B cell (primary cell): ENCODE results near the gene INKA1. TPM values are rescaled to one million over a fixed set of nuclear protein-coding genes. Genes with fewer than 3 reads are reported as not detected.

Source experiments
- ATAC-seq: fragments of 200-7000 bp; cut with Tn5 transposase; one replicate; pipeline ENCODE4 v1.10.0; 2021; ENCODE audit warnings: low read depth, mild to moderate bottlenecking, moderate number of reproducible peaks, moderate library complexity
- CTCF ChIA-PET: fragments of 350-600 bp; sonication (Branson Sonifier 250); formaldehyde crosslinking; loops from one replicate; lab custom pipeline; 2021; ENCODE audit warnings: antibody characterized with exemption, inconsistent platforms; lab: Charles Lee
- POLR2A ChIA-PET: fragments of 350-600 bp; sonication (Branson Sonifier 250); formaldehyde crosslinking; loops from one replicate; lab custom pipeline; 2021; ENCODE audit warnings: antibody characterized with exemption; lab: Charles Lee
- DNase-seq: peaks from one replicate; pipeline ENCODE4 v3.0.0; 2013
- H2AFZ ChIP-seq: 2 replicates; pipeline ENCODE4 v1.6.1; 2012; ENCODE audit warnings: mild to moderate bottlenecking, low read depth, low read length; ENCODE audit not compliant: insufficient read depth, poor library complexity, severe bottlenecking
- H3K27ac ChIP-seq, 2 donors: 1 replicate in 1 of 2; 2 replicates in 1 of 2; pipeline ENCODE4 v1.5.1; 2012 to 2013; ENCODE audit warnings: low read length in 2 of 2, mild to moderate bottlenecking in 2 of 2, moderate library complexity in 1 of 2
- H3K27me3 ChIP-seq, 4 experiments: fragments of 200-600 bp in 1 of 4; sonication (generic) in 1 of 4; replicated peaks in 1 of 4; 1 replicate in 2 of 4; 2 replicates in 2 of 4; pipeline versions ENCODE4 v1.6.1 to v1.7.0; 2013 to 2016; ENCODE audit warnings: low read length in 3 of 4, mild to moderate bottlenecking in 2 of 4, mixed read lengths in 1 of 4, moderate library complexity in 1 of 4; ENCODE audit not compliant: insufficient read depth in 4 of 4, control insufficient read depth in 3 of 4; ENCODE audit errors: control extremely low read depth in 1 of 4
- H3K36me3 ChIP-seq, 2 experiments: replicated peaks in 1 of 2; 1 replicate in 1 of 2; 2 replicates in 1 of 2; pipeline versions ENCODE4 v1.6.1 to v1.7.1; 2013; ENCODE audit warnings: low read length in 1 of 2; ENCODE audit not compliant: insufficient read depth in 2 of 2, control insufficient read depth in 1 of 2; ENCODE audit errors: control extremely low read depth in 1 of 2, extremely low read depth in 1 of 2
- H3K4me1 ChIP-seq, 2 donors: fragments of 200-600 bp in 1 of 2; sonication (generic) in 1 of 2; 1 replicate in 1 of 2; 2 replicates in 1 of 2; pipeline versions ENCODE4 v1.5.1 to v1.6.1; 2013 to 2017; ENCODE audit warnings: low read length in 2 of 2; ENCODE audit not compliant: control insufficient read depth in 2 of 2, insufficient read depth in 2 of 2
- H3K4me2 ChIP-seq: replicated peaks from 2 replicates; pipeline ENCODE3; 2012; ENCODE audit warnings: mild to moderate bottlenecking, low read depth, low read length; ENCODE audit not compliant: poor library complexity, severe bottlenecking
- H3K4me3 ChIP-seq, 5 experiments: fragments of 200-600 bp in 1 of 5; sonication (generic) in 1 of 5; 1 replicate in 3 of 5; 2 replicates in 2 of 5; pipeline versions ENCODE4 v1.5.1 to v1.7.0; 2011 to 2016; ENCODE audit warnings: low read length in 4 of 5, mild to moderate bottlenecking in 4 of 5, low read depth in 2 of 5, control low read depth in 1 of 5, moderate library complexity in 1 of 5; ENCODE audit not compliant: insufficient read depth in 1 of 5; ENCODE audit errors: control extremely low read depth in 1 of 5, extremely low read depth in 1 of 5
- H3K79me2 ChIP-seq: fragments of 200-600 bp; sonication (generic); one replicate; pipeline ENCODE4 v1.6.0; 2016; ENCODE audit warnings: low read length; ENCODE audit not compliant: control insufficient read depth, insufficient read depth
- H3K9ac ChIP-seq: fragments of 200-600 bp; sonication (generic); 2 replicates; pipeline ENCODE4 v1.6.1; 2017; ENCODE audit warnings: mild to moderate bottlenecking, low read length, moderate library complexity
- H3K9me3 ChIP-seq, 3 donors: one replicate each; pipeline versions ENCODE4 v1.6.1 to v1.7.1; 2013; ENCODE audit warnings: low read length in 2 of 3; ENCODE audit not compliant: control insufficient read depth in 2 of 3, insufficient read depth in 1 of 3; ENCODE audit errors: control extremely low read depth in 1 of 3
- H4K20me1 ChIP-seq: 2 replicates; pipeline ENCODE4 v1.6.0; 2012; ENCODE audit warnings: mild to moderate bottlenecking, low read length; ENCODE audit not compliant: insufficient read depth, control insufficient read depth, poor library complexity, severe bottlenecking
- H3K27ac Mint-ChIP-seq: one replicate; pipeline ENCODE4 v1.8.0; 2021; ENCODE audit warnings: mixed read lengths
- H3K27me3 Mint-ChIP-seq: one replicate; pipeline ENCODE4 v1.8.0; 2021; ENCODE audit warnings: mixed read lengths
- H3K4me1 Mint-ChIP-seq: one replicate; pipeline ENCODE4 v1.8.0; 2021; ENCODE audit warnings: mixed read lengths
- H3K4me3 Mint-ChIP-seq: one replicate; pipeline ENCODE4 v1.8.0; 2021; ENCODE audit warnings: mixed read lengths
- H3K9me3 Mint-ChIP-seq: one replicate; pipeline ENCODE4 v1.8.0; 2022; ENCODE audit warnings: mixed read lengths; ENCODE audit not compliant: insufficient read depth
- CTCF ChIP-seq: fragments of 200-600 bp; IDR thresholded peaks from one replicate; pipeline ENCODE4 v1.8.0; 2022; ENCODE audit warnings: antibody characterized with exemption, mild to moderate bottlenecking
- EZH2 ChIP-seq: IDR thresholded peaks from 2 replicates; pipeline ENCODE4 v1.6.1; 2012; ENCODE audit warnings: borderline replicate concordance, low read depth, mild to moderate bottlenecking, moderate library complexity, low read length; ENCODE audit not compliant: insufficient read depth, poor library complexity, severe bottlenecking
- WGBS: methylation state at CpG from one replicate; pipeline ENCODE4 v1.1.5; 2013; ENCODE audit warnings: missing lambda C conversion rate; ENCODE audit not compliant: insufficient coverage; 5-methylcytosine and 5-hydroxymethylcytosine counted together
- intact Hi-C: fragments of 100-400 bp; cut with micrococcal nuclease; formaldehyde crosslinking; loops from one replicate; pipeline ENCODE4 v1.10.0; 2022
- polyA plus RNA-seq: library from polyadenylated mRNA; depleted of rRNA; stranded (reverse); fragments of >200 nt; gene quantifications from 2 replicates; pipeline ENCODE4 v1.2.3, GENCODE V29; 2012
- total RNA-seq, 2 donors: library from RNA; stranded (reverse); fragments of 120-200 nt in 1 of 2; gene quantifications; 1 replicate in 1 of 2; 2 replicates in 1 of 2; pipeline versions ENCODE4 v1.2.3 to v1.2.4, GENCODE V29; 2013 to 2022

Gene INKA1
- total and polyA plus RNA-seq, 2 donors (not counting 1 experiment from before 2014, with no cell fraction given), result 24.0 to 28.2 TPM

GRCh38 chr3:49788056-49788455, 15.0 kb upstream of the INKA1 start:
- Histone ChIP-seq H3K4me2 (no peak overlapping the region), H3K9me3 (no peaks in the 10 kb centered on the region), H3K27ac (no peak overlapping the region), H3K36me3 (peaks cover 0 to 6% of the 10 kb centered on the region in 2 experiments), H3K79me2 (peaks cover 40% of the 10 kb centered on the region), H3K4me1 (peaks cover 17 to 31% of the 10 kb centered on the region in 2 donors), H3K9ac (no peak overlapping the region), H4K20me1 (no peaks in the 10 kb centered on the region), H3K27me3 (no peaks in the 10 kb centered on the region), H3K4me3 (no peak overlapping the region), H2AFZ (no peak overlapping the region)
- ChIA-PET POLR2A (interaction anchor here (0.5 to 3.1 kb wide), 3 partner anchors 15 to 1712 kb away, joined by 3 to 13 read pairs (median 4); partner anchors contain the start of genes DCAF1 and INKA1), CTCF (interaction anchor here (0.6 to 2.8 kb wide), 6 partner anchors 14 to 602 kb away, joined by 3 to 15 read pairs (median 4); partner anchors contain the start of genes AMIGO3 and INKA1)
- intact Hi-C loops, result loop anchor here (5.0 to 10.0 kb wide), 3 partner anchors 47 to 299 kb away; partner anchors contain the start of genes RBM5 and RBM6
- no peak overlapping the region for H3K4me3 Mint-ChIP-seq
- TF ChIP-seq CTCF (no peak), EZH2 (no peak)
- peaks cover 24% of the 10 kb centered on the region for H3K4me1 Mint-ChIP-seq
- DNase-seq (no peak), ATAC-seq (no peak)
- no peaks in the 10 kb centered on the region for H3K27me3 Mint-ChIP-seq
- WGBS, result 100% methylated on average over 2 of the region's 2 CpGs
- H3K27ac Mint-ChIP-seq, result no peak overlapping the region
- no peaks in the 10 kb centered on the region for H3K9me3 Mint-ChIP-seq

- H3K79me2 ChIP-seq, result peaks cover 12% of the 10 kb centered on the region
- peak overlapping the region; percentile 56 for H2AFZ ChIP-seq
- peaks cover 7 to 19% of the 10 kb centered on the region in 2 donors for H3K4me1 ChIP-seq
- peak overlapping the region; percentile 24 for H3K4me2 ChIP-seq
- H3K9ac ChIP-seq, result no peak overlapping the region
- H3K36me3 ChIP-seq, result no peaks in the 10 kb centered on the region
- ATAC-seq, result no peak
- ChIA-PET CTCF (interaction anchor here (1.2 kb wide), 1 partner anchor 12 kb away, joined by 5 read pairs; no protein-coding TSS in a partner anchor), POLR2A (interaction anchor here (0.6 kb wide), 2 partner anchors 206 to 1605 kb away, joined by 3 read pairs; no protein-coding TSS in a partner anchor)
- no peak overlapping the region for H3K4me3 Mint-ChIP-seq
- H3K27ac ChIP-seq, result no peak overlapping the region
- H3K9me3 ChIP-seq, result no peaks in the 10 kb centered on the region
- no peaks in the 10 kb centered on the region for H4K20me1 ChIP-seq
- H3K9me3 Mint-ChIP-seq, result no peaks in the 10 kb centered on the region
- TF ChIP-seq CTCF (no peak), EZH2 (no peak)
- 85% methylated on average over 2 of the region's 9 CpGs for WGBS
- no peaks in the 10 kb centered on the region for H3K27me3 ChIP-seq
- H3K27ac Mint-ChIP-seq, result no peak overlapping the region
- H3K4me1 Mint-ChIP-seq, result peaks cover 13% of the 10 kb centered on the region
- DNase-seq, result no peak
- intact Hi-C loops, result loop anchor here (1.0 kb wide), 1 partner anchor 67 kb away; no protein-coding TSS in a partner anchor
- H3K27me3 Mint-ChIP-seq, result no peaks in the 10 kb centered on the region
- no peak overlapping the region for H3K4me3 ChIP-seq
Measured at GRCh38 chr3:49790626-49791411, 12.2 kb upstream of the INKA1 start.
